HCT116 (cell line): Measurements from ENCODE around the gene PHGDH. TPM values are rescaled to one million over a fixed set of nuclear protein-coding genes. Genes with fewer than 3 reads are reported as not detected.

ENCODE experiments used
- ATAC-seq: fragments of 200-7000 bp; cut with Tn5 transposase; 2 replicates; pipeline ENCODE4 v1.9.1; 2020; ENCODE audit warnings: mild to moderate bottlenecking, moderate library complexity
- BruUV-seq: library from RNA; stranded (reverse); fragments of 400-500 nt; replicated peaks from 2 replicates; lab custom pipeline; 2021; lab: Mats Ljungman, UMichigan
- CTCF ChIA-PET: fragments of 300-600 bp; sonication (Branson Sonifier 250); formaldehyde crosslinking; loops from one replicate; lab custom pipeline; 2021; ENCODE audit warnings: antibody characterized with exemption; lab: Charles Lee
- POLR2A ChIA-PET: fragments of 300-600, 350-600 bp; sonication (Branson Sonifier 250); formaldehyde crosslinking; loops from one replicate; lab custom pipeline; 2021; ENCODE audit warnings: antibody characterized with exemption; lab: Charles Lee
- RAD21 ChIA-PET, 2 experiments: fragments of 300-600 bp; sonication (Branson Sonifier 250); formaldehyde crosslinking; loops; one replicate each; lab custom pipeline; 2023; ENCODE audit warnings: low total read pairs in 2 of 2; ENCODE audit not compliant: uncharacterized antibody in 2 of 2, unreplicated experiment in 2 of 2, low non-redundant PET in 1 of 2; lab: Charles Lee
- DNase-seq: peaks from one replicate; pipeline ENCODE4 v3.0.0-alpha.2; 2010; ENCODE audit warnings: low read depth, low spot score
- H2AFZ ChIP-seq: fragments of 200-600 bp; shearing (Covaris generic), sonication (generic); 2 replicates; pipeline ENCODE4 v1.6.1; 2017; ENCODE audit warnings: low read depth, mixed run types, mixed read lengths, antibody characterized with exemption, low read length; ENCODE audit not compliant: poor library complexity, severe bottlenecking
- H3K27ac ChIP-seq: 2 replicates; pipeline ENCODE4 v1.5.1; 2012; ENCODE audit warnings: low read depth, low read length
- H3K27me3 ChIP-seq: fragments of 200-600 bp; sonication (generic); 2 replicates; pipeline ENCODE4 v1.6.1; 2016; ENCODE audit warnings: mixed run types, low read length, mixed read lengths; ENCODE audit not compliant: insufficient read depth
- H3K36me3 ChIP-seq, 2 experiments: fragments of 200-500 bp in 1 of 2; fragments of 200-600 bp in 1 of 2; sonication (Bioruptor generic) in 1 of 2; sonication (generic) in 1 of 2; 2 replicates each; pipeline versions ENCODE4 v1.5.1 to v1.6.1; 2014 to 2016; ENCODE audit warnings: low read length in 2 of 2, inconsistent platforms in 1 of 2, mixed read lengths in 1 of 2, mixed run types in 1 of 2; ENCODE audit not compliant: insufficient read depth in 2 of 2, control insufficient read depth in 1 of 2
- H3K4me1 ChIP-seq, 2 experiments: fragments of 200-600 bp in 1 of 2; sonication (generic) in 1 of 2; 2 replicates each; pipeline versions ENCODE4 v1.5.1 to v1.6.1; 2012 to 2017; ENCODE audit warnings: low read length in 2 of 2, inconsistent platforms in 1 of 2, mild to moderate bottlenecking in 1 of 2, mixed read lengths in 1 of 2, mixed run types in 1 of 2, moderate library complexity in 1 of 2; ENCODE audit not compliant: insufficient read depth in 2 of 2, control insufficient read depth in 1 of 2
- H3K4me2 ChIP-seq: fragments of 200-600 bp; sonication (generic); 2 replicates; pipeline ENCODE4 v1.6.1; 2017; ENCODE audit warnings: mixed run types, low read length, mixed read lengths
- H3K4me3 ChIP-seq, 2 experiments: fragments of 200-600 bp in 1 of 2; sonication (generic) in 1 of 2; replicated peaks in 1 of 2; 2 replicates each; pipeline ENCODE4 v1.5.1; 2011 to 2016; ENCODE audit warnings: low read length in 2 of 2, control low read depth in 1 of 2, low read depth in 1 of 2, mild to moderate bottlenecking in 1 of 2, mixed read lengths in 1 of 2, mixed run types in 1 of 2
- H3K79me2 ChIP-seq: fragments of 200-600 bp; sonication (generic); 2 replicates; pipeline ENCODE4 v1.6.1; 2017; ENCODE audit warnings: mild to moderate bottlenecking, mixed run types, low read length, moderate library complexity, mixed read lengths; ENCODE audit not compliant: insufficient read depth
- H3K9ac ChIP-seq: fragments of 200-600 bp; sonication (generic); 2 replicates; pipeline ENCODE4 v1.6.1; 2016; ENCODE audit warnings: low read length, mixed read lengths
- H3K9me2 ChIP-seq: fragments of 200-600 bp; sonication (generic), shearing (Covaris generic); 2 replicates; pipeline ENCODE4 v1.6.1; 2017; ENCODE audit warnings: mixed run types, mild to moderate bottlenecking, moderate library complexity; ENCODE audit not compliant: insufficient read depth
- H3K9me3 ChIP-seq, 2 experiments: fragments of 200-500 bp in 1 of 2; fragments of 200-600 bp in 1 of 2; sonication (Bioruptor generic) in 1 of 2; sonication (generic) in 1 of 2; 2 replicates each; pipeline ENCODE4 v1.6.1; 2014 to 2017; ENCODE audit warnings: low read length in 2 of 2, mixed read lengths in 2 of 2, inconsistent platforms in 1 of 2, low read depth in 1 of 2, mild to moderate bottlenecking in 1 of 2, mixed run types in 1 of 2, moderate library complexity in 1 of 2; ENCODE audit not compliant: control insufficient read depth in 1 of 2, insufficient read depth in 1 of 2
- H4K20me1 ChIP-seq: fragments of 200-600 bp; sonication (generic), shearing (Covaris generic); 2 replicates; pipeline ENCODE4 v1.6.1; 2017; ENCODE audit warnings: mixed run types, mild to moderate bottlenecking, moderate library complexity; ENCODE audit not compliant: insufficient read depth
- CBX3 ChIP-seq: IDR thresholded peaks from 2 replicates; pipeline ENCODE4 v1.6.1; 2012; ENCODE audit warnings: low read depth
- CEBPB ChIP-seq: IDR thresholded peaks from 2 replicates; pipeline ENCODE4 v1.6.1; 2012; ENCODE audit warnings: low read depth
- CTCF ChIP-seq, 3 experiments: fragments of 200-600 bp in 1 of 3; sonication (generic) in 1 of 3; IDR thresholded peaks in 2 of 3; conservative IDR thresholded peaks in 1 of 3; 2 replicates each; pipeline ENCODE4 v1.5.1; 2012 to 2017; ENCODE audit warnings: low read depth in 2 of 3, low read length in 2 of 3, antibody characterized with exemption in 1 of 3, borderline replicate concordance in 1 of 3, control low read depth in 1 of 3, mild to moderate bottlenecking in 1 of 3, mixed read lengths in 1 of 3, mixed run types in 1 of 3, moderate library complexity in 1 of 3; ENCODE audit not compliant: insufficient read depth in 1 of 3
- ELF1 ChIP-seq: IDR thresholded peaks from 2 replicates; pipeline ENCODE4 v1.6.1; 2012; ENCODE audit warnings: low read depth, borderline replicate concordance
- EZH2 ChIP-seq: fragments of 200-600 bp; sonication (generic); IDR thresholded peaks from 2 replicates; pipeline ENCODE4 v1.6.1; 2017; ENCODE audit warnings: antibody characterized with exemption, mixed run types
- FOSL1 ChIP-seq: IDR thresholded peaks from 2 replicates; pipeline ENCODE4 v1.6.1; 2012; ENCODE audit warnings: low read depth
- SRF ChIP-seq: IDR thresholded peaks from 2 replicates; pipeline ENCODE4 v1.6.1; 2012; ENCODE audit warnings: low read depth
- TCF7L2 ChIP-seq: IDR thresholded peaks from 2 replicates; pipeline ENCODE4 v1.7.0; 2011; ENCODE audit warnings: borderline replicate concordance, inconsistent platforms; ENCODE audit not compliant: insufficient read depth, insufficient read length; ENCODE audit errors: extremely low read depth
- YY1 ChIP-seq: IDR thresholded peaks from 2 replicates; pipeline ENCODE4 v1.6.1; 2011; ENCODE audit warnings: low read length, low read depth, moderate library complexity, mild to moderate bottlenecking; ENCODE audit not compliant: insufficient replicate concordance; ENCODE audit errors: extremely low read depth
- ZNF274 ChIP-seq: fragments of 200-500 bp; sonication (Bioruptor generic); IDR thresholded peaks from 2 replicates; pipeline ENCODE4 v1.6.1; 2014; ENCODE audit warnings: mild to moderate bottlenecking, low read depth, low read length, inconsistent platforms
- intact Hi-C: fragments of 100-400 bp; cut with micrococcal nuclease; formaldehyde crosslinking; loops from 2 replicates; pipeline ENCODE4 v1.10.0; 2022
- total RNA-seq: library from RNA; stranded (reverse); gene quantifications from one replicate; pipeline ENCODE4 v1.2.1, GENCODE V29; 2021; ENCODE audit not compliant: unreplicated experiment
- TF ChIP-seq, protein P1 (sequence below): IDR thresholded peaks from 2 replicates; pipeline ENCODE4 v1.6.1; 2012
- TF ChIP-seq, protein P2 (sequence below): IDR thresholded peaks from 2 replicates; pipeline ENCODE4 v1.6.1; 2011; ENCODE audit warnings: mild to moderate bottlenecking, low read length, moderate library complexity; ENCODE audit not compliant: insufficient replicate concordance; ENCODE audit errors: extremely low read depth
- TF ChIP-seq, protein P3 (sequence below): IDR thresholded peaks from 2 replicates; pipeline ENCODE4 v1.6.1; 2012

Gene PHGDH
- total RNA-seq, 1 experiment from 2014 or later = 187 TPM

- intact Hi-C loops = no loop called here
- Histone ChIP-seq H3K4me2 (no peak overlapping the region), H3K36me3 (no peaks in the 10 kb centered on the region), H3K79me2 (no peaks in the 10 kb centered on the region), H3K4me1 (no peaks in the 10 kb centered on the region), H3K9me2 (no peaks in the 10 kb centered on the region; the same call in 1 of the 2 replicates), H3K27ac (no peak overlapping the region), H4K20me1 (no peaks in the 10 kb centered on the region), H3K9ac (no peak overlapping the region), H2AFZ (no peak overlapping the region), H3K4me3 (no peak overlapping the region), H3K9me3 (no peaks in the 10 kb centered on the region), H3K27me3 (no peaks in the 10 kb centered on the region)
- ATAC-seq (no peak), DNase-seq (no peak)
- ChIA-PET CTCF (no interaction called here), RAD21 (no interaction called here), POLR2A (no interaction called here)
- TF ChIP-seq EZH2 = no peak
- TF ChIP-seq, protein P1, sequence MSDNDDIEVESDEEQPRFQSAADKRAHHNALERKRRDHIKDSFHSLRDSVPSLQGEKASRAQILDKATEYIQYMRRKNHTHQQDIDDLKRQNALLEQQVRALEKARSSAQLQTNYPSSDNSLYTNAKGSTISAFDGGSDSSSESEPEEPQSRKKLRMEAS = no peak
- TF ChIP-seq ZNF274 = no peak
- TF ChIP-seq, protein P2, sequence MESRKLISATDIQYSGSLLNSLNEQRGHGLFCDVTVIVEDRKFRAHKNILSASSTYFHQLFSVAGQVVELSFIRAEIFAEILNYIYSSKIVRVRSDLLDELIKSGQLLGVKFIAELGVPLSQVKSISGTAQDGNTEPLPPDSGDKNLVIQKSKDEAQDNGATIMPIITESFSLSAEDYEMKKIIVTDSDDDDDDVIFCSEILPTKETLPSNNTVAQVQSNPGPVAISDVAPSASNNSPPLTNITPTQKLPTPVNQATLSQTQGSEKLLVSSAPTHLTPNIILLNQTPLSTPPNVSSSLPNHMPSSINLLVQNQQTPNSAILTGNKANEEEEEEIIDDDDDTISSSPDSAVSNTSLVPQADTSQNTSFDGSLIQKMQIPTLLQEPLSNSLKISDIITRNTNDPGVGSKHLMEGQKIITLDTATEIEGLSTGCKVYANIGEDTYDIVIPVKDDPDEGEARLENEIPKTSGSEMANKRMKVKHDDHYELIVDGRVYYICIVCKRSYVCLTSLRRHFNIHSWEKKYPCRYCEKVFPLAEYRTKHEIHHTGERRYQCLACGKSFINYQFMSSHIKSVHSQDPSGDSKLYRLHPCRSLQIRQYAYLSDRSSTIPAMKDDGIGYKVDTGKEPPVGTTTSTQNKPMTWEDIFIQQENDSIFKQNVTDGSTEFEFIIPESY = no peak
- TF ChIP-seq ELF1 = no peak
- TF ChIP-seq CEBPB = no peak
- TF ChIP-seq SRF = no peak
- no peak for TF ChIP-seq TCF7L2
- TF ChIP-seq YY1 = no peak
- TF ChIP-seq, protein P3, sequence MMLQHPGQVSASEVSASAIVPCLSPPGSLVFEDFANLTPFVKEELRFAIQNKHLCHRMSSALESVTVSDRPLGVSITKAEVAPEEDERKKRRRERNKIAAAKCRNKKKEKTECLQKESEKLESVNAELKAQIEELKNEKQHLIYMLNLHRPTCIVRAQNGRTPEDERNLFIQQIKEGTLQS = no peak
- TF ChIP-seq FOSL1 = no peak
- no peak for TF ChIP-seq CBX3
- TF ChIP-seq CTCF (IDR thresholded peaks at IDR 0.05 in 2 of 3, conservative IDR thresholded peaks at IDR 0.05 in 1 of 3; ENCODE audit: borderline replicate concordance in 1 of 3, insufficient read depth in 1 of 3, low read depth in 2 of 3, low read length in 2 of 3) = no peak
- no TSS peak for BruUV-seq
These were observed 40.9 kb downstream of the PHGDH start for GRCh38 chr1:119752592-119752991.
